NCI-H524 treated with DMSO at 0.1 percent for 48 hours (cell line): ENCODE results near the gene FAM110D.

ENCODE experiments used
- DNase-seq: peaks from one replicate; lab custom pipeline; 2025; lab: John Stamatoyannopoulos, UW

The FAM110D gene

DNA sequence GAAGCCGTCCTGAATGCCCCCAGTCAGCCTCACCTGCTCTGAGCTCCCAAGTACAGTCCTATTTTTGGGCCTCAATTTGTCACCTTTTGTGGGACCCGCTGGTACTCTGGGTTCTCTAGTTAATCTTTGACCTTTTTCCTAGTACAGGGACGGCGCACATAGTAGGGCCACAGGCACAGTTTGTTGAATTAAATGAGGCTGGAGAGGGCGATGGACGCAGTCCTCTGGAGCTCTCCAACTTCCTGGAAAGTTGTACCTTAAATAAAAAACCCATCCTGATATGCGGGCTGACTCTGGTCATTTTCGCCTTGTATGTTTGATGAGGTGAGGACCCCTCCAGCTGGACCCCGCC lies 4.8 kb downstream of the FAM110D start:
- DNase-seq: no peak

DNA sequence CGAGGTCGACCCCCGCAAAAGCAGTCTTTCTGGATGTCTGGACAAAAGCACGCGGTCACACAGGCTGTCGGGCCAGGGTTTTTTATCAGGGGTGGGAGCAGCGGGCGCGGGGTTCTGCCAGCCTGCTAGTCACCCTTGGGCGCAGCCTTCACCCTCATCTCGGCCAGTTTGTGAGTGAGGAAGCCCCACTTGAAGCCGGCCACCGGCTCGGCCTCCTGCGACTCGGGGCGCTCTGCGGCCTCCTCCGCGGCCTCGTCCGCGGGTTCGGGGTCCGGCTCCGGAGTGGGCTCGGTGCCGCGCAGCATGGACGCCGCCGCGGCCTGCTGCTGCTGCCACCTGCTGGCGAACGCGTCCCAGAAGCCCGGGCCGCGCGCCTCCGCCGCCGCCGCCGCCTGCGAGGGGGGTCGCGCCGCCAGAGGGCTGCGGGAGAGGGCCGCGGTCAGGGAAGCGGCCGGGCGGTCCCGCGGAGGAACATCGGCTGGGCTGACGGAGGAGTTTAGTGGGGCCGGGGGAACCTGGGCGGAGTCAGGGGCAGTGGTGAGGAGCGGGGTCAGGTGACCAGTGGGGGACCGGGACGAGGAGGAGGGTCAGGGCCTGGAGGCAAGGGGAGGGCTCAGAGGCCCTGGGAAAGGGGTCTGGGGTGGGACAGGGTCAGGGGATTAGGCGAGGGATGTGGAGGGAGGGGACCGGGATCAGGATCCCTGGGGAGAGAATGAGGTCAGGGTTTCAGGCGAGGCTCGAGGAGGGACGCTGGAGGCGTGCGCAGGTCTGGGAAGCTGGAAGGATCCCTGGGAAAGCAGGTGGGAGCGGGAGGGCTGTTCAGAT lies 5.4 kb downstream of the FAM110D start:
- DNase-seq: no peak

DNA sequence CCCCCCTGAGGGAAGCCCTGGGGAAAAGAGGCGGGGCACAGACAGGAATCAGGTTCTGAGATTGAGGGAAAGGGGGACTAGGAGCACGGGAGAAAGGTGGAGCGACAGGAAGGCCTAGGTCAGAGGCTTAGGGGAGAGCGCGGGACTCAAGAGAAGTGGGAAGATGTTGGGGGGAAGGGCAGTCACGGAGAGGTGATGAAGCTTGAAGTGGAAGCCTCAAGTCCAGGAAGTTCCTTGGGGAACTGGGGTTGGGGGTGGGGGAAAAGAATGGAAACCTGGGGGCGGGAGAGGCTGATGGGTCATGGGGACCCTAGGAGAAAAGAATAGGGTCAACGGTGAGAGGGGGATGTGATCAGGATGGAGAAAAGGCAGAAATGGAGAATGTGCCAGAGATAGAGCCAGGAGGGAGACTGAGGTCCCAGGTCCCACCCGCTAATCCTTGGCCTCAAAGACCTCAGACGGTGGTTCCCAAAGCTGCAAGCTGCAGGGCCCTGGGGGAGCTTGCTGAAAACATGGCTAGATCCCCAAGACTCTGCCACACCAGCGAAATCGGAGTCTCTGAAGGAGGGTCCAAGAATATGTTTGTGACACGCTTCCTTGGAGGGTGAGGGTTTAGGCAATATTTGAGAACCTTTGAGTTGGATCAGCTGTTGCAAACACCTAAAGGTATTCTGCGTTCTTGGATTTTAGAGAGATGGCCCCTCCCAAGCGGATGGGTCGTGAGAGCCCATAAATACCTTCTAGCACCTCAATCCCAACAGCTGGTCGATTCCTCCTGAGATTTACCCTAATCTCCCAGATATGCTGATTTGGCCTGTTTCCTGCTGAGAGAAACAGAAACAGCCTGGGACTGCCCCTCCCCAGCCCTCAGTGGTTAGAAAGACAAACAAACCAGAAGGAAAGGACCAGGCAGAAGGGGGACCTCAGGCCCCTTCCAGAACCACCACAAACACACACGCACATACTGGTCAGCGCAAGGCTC lies 6.3 kb downstream of the FAM110D start:
- peak; percentile 17 for DNase-seq

DNA sequence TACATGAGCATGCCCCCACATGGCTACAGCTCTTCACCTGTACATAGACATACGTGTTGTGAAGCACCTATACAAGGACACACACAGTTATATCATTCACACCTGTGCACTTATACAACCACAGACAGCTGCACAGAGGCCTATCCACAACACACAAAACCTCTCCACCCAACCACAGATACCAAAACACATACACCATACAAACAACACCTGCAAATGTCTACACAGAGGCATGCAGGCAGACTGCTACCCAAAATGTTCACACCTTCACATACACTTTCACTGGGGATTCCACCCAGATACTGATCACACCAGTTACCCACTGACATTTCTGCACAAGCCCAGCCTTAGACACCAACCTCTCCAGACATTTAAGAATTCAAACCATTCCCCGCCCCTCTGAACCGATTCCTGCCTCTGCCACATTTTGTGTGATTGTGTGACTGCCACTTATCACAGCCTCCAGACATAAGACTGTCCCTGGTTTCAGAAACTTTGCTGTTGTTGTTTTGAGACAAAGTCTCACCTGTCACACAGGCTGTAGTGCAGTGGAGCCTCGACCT lies 7.9 kb downstream of the FAM110D start:
- no peak for DNase-seq

GRCh38 chr1:26168410-26169197 lies 9.7 kb downstream of the FAM110D start, which contains the start of gene C1orf232:
C1orf232 (minus strand) TSS chr1:26168963; CDS start chr1:26168499, 464 bp downstream.
- DNase-seq: peak; percentile 33

DNA sequence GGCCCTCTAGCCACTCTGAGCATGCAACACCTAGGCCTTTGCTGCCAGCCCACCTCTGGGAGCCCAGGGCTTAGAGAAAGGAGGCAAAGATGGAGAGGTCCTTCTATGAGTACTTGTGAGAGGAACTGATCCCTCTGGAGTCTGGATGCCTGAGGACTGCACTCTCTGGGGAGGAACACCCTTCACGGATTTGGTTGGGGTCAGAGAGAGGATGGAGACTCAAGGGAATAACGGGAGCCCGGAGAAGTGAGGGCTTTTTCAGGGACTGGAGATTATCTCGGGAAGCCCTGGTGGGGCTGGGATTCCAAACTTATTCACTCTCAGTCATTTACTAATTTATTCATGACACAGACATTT lies 10.3 kb downstream of the FAM110D start:
- DNase-seq: no peak

DNA sequence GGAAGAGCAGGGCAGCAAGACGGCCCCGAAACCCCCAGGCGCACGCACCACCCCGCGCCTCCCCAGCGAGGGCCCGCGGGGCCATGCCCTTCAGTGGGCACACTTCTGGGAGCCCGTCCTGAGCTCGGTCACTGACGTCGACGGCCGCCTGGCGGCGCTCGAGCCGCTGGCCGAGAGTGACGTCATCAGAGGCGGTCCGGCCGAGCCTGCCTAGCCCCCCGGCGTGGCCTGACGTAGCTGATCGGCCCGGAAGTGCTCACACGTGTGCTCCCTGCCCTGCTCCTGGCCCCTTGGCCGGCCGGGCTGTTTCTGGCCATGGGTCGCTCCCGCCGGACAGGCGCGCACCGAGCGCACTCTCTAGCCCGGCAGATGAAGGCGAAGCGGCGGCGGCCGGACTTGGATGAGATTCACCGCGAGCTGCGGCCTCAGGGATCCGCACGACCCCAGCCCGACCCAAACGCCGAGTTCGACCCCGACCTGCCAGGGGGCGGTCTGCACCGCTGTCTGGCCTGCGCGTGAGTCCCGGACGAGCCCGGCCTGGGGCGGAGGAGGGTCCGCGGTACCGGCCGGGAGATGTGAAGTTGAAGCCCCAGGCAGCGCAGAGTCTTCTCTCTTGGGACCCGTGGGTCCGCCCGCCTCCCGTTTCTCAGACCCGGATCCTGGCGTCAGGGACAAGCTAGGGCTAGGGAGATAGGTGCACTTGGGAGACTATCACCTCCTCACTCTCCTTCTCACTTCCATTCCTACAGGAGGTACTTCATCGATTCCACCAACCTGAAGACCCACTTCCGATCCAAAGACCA lies 11.0 kb downstream of the FAM110D start, which contains the start of gene ZNF593:
Gene ZNF593 (plus strand): TSS at position 240 of the 803 bp plus-strand sequence. CDS start 76 bp downstream, at position 316.
- DNase-seq: peak; percentile 45

DNA sequence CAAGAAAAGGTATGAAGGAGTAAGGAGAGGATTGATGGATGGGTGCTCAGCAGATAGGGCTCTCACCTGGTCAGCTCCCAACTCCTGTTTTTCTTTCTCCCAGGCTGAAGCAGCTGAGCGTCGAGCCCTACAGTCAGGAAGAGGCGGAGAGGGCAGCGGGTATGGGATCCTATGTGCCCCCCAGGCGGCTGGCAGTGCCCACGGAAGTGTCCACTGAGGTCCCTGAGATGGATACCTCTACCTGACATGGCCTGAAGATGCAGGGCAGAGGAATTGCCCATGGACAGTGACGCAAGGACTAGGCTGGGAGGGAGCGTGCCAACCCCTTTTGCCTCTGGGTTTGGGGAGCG lies 11.6 kb downstream of the FAM110D start:
- no peak for DNase-seq

DNA sequence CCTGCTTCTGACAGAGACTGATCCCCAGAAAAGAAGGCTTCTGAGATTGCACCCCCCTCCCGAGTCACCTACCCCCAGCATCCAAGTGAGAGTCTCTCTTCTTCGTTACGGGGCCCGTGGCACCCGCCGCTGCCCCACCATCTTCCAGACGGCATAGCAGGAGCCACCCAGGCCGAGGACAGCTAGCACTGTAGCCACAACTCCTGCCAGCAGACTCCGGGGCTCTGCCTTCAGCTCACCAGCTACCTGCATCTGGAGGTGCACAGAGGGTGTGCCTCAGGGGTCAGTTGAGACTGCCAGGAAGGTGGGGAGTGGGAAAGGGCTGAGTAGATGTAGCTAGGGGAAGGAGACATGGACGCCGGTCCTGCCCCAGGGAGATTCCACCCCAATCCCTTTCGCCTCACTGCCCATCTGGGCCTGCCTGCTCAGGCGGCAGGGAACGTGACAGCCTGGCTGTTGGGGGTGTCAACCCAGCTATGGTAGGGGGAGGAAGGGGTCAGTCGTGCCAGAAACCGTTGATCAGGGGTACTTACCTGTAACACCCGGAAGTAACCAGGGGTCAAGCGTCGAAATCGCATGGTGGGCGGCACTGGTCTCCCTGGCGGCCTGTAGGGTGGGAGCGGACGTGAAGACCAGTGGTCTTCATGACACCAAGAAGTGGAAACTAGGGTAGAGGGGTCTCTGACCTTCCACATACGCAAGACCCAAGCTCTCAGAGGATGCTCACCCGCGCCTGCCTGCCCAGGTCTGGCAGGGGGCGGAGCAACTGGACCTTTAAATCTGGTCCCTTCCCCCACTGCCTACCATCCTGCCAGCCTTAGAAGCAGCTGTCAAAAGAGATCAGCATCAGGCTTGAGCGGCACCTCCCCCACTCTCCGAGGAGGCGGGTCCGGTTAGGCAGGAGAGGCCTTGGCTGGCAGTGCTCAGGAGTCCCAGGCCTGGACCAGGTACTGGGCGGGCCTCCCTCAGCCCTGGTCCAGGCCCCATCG lies 12.5 kb downstream of the FAM110D start, which contains the start of gene ZNF593OS:
Gene ZNF593OS (minus strand): TSS at position 749 of the 989 bp plus-strand sequence. CDS start 171 bp downstream, at position 578.
- no peak for DNase-seq

DNA sequence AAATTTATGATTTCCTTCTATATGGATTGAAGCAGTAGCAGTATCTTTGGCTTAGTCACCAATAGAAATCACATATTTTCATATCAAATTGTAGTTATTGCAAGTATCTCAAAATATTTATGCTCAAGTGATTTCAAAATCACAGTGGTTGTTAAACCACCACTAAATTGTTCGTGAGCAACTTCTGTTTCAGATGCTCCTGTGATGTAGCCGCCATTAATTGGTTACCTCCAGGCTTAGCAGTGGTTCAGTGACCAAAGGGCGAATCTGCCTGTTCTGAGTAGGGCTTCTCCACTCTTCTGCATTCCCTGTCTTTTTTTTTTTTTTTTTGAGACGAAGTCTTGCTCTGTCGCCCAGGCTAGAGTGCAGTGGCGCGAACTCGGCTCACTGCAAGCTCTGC lies 16.5 kb downstream of the FAM110D start:
- no peak for DNase-seq

DNA sequence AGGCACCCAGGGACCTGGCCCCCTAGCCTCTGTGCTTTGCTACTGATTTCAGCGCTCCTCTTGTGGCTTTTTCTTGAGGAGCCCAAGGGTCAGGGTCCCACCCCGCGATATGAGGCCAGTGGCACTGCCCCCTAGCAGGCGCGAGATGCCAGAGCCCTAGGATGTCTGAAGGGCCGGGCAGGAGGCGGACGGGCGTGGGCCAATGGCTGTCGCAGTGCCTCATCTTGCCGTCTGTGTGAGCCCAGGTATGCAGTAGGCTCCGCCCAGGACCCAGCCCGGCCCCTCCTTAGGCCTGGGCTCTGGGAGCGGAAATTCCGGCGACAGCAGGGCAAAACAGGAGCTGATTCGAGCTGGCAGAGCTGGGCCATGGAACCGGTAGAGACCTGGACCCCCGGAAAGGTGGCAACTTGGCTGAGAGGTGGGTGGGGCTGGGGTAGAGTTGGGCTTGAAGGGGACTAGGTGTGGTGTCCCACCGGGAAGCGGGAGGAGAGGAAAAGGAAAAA lies 18.4 kb downstream of the FAM110D start, which contains the start of gene CNKSR1:
Gene CNKSR1 (plus strand): TSS at position 310 of the 503 bp plus-strand sequence. CDS start 57 bp downstream, at position 367.
- no peak for DNase-seq

GRCh38 chr1:26180010-26180506 lies 21.2 kb downstream of the FAM110D start:
- DNase-seq: no peak

- no peak for DNase-seq
Observed at GRCh38 chr1:26181586-26182382, 22.9 kb downstream of the FAM110D start.

- DNase-seq: no peak
Observed at GRCh38 chr1:26182383-26182696, 23.5 kb downstream of the FAM110D start.

- DNase-seq: no peak
Observed at GRCh38 chr1:26184086-26184485, 25.2 kb downstream of the FAM110D start.

DNA sequence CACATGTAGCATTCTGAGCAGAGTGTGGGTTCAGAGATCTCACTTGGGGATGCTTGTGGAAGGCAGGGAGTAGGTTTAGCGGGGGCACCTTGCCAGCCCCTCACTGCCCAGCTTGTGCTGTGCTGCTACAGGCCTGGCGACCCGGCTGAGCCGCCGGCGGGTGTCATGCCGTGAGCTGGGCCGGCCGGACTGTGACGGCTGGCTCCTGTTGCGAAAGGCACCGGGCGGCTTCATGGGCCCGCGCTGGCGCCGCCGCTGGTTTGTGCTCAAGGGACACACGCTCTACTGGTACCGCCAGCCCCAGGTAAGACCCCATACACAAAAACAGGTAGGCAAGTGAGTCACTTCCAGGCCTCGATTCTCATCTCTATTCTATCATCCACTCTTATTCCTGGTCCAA lies 26.0 kb downstream of the FAM110D start:
- no peak for DNase-seq

DNA sequence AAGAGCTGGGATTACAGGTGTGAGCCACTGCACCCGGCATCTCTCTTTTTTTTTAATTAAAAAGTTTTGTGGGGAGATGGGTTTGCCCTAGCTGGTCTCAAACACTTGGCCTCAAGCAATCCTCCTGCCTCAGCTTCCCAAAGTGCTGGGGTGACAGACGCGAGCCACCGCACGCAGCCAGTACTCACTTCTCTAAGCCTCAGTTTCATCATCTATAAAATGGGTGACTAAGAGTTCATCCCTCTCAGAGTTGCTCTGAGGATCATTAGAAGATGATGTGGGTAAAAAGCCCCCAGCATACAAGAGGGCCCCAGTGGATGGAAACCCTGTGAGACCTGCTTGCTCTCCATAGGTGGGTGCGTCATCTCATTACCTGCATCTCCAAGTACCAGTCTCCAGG lies 29.0 kb downstream of the FAM110D start:
- DNase-seq: no peak

- no peak for DNase-seq
Observed at GRCh38 chr1:26188477-26188876, 29.6 kb downstream of the FAM110D start.
